CD14-positive monocyte (primary cell): ENCODE measurements around the gene SGMS1. TPM values are rescaled to one million over a fixed set of nuclear protein-coding genes. Genes with fewer than 3 reads are reported as not detected.
A peak's percentile ranks its signal among the peaks of the same experiment; 100 is the strongest.

Experiments used
- DNase-seq, 3 donors: peaks; one replicate each; pipeline ENCODE4 v3.0.0-alpha.2; 2011 to 2022
- H2AFZ ChIP-seq: 2 replicates; pipeline ENCODE4 v1.6.0; 2012; ENCODE audit warnings: mild to moderate bottlenecking, low read depth, low read length, inconsistent platforms; ENCODE audit not compliant: insufficient read depth, poor library complexity, severe bottlenecking
- H3K27ac ChIP-seq, 2 donors: 1 replicate in 1 of 2; 2 replicates in 1 of 2; pipeline ENCODE4 v1.5.1; 2012 to 2013; ENCODE audit warnings: low read length in 2 of 2, control low read depth in 1 of 2, inconsistent platforms in 1 of 2, low read depth in 1 of 2, mild to moderate bottlenecking in 1 of 2
- H3K27me3 ChIP-seq, 2 donors: one replicate each; pipeline versions ENCODE4 v1.6.0 to v1.6.1; 2011 to 2013; ENCODE audit warnings: low read length in 2 of 2; ENCODE audit not compliant: control insufficient read depth in 2 of 2, insufficient read depth in 2 of 2
- H3K36me3 ChIP-seq, 2 donors: replicated peaks in 1 of 2; 1 replicate in 1 of 2; 2 replicates in 1 of 2; pipeline versions ENCODE4 v1.5.1 to v1.6.1; 2012 to 2013; ENCODE audit warnings: low read length in 2 of 2, control low read depth in 1 of 2, inconsistent platforms in 1 of 2, mild to moderate bottlenecking in 1 of 2; ENCODE audit not compliant: insufficient read depth in 2 of 2, control insufficient read depth in 1 of 2
- H3K4me1 ChIP-seq, 2 donors: 1 replicate in 1 of 2; 2 replicates in 1 of 2; pipeline versions ENCODE4 v1.5.1 to v1.6.1; 2012 to 2013; ENCODE audit warnings: low read length in 2 of 2, control low read depth in 1 of 2, inconsistent platforms in 1 of 2, mild to moderate bottlenecking in 1 of 2, moderate library complexity in 1 of 2; ENCODE audit not compliant: insufficient read depth in 2 of 2, control insufficient read depth in 1 of 2
- H3K4me2 ChIP-seq: replicated peaks from 2 replicates; pipeline ENCODE3; 2012; ENCODE audit warnings: low read length, moderate library complexity, mild to moderate bottlenecking; ENCODE audit not compliant: poor library complexity, severe bottlenecking; ENCODE audit errors: extremely low read depth
- H3K4me3 ChIP-seq, 3 experiments: fragments of 200-600 bp in 1 of 3; sonication (generic) in 1 of 3; replicated peaks in 1 of 3; 1 replicate in 2 of 3; 2 replicates in 1 of 3; pipeline ENCODE4 v1.5.1; 2011 to 2013; ENCODE audit warnings: low read length in 3 of 3, mild to moderate bottlenecking in 3 of 3, control low read depth in 2 of 3, low read depth in 2 of 3, inconsistent platforms in 1 of 3, moderate library complexity in 1 of 3
- H3K79me2 ChIP-seq: 2 replicates; pipeline ENCODE4 v1.6.0; 2012; ENCODE audit warnings: mild to moderate bottlenecking, control low read depth, inconsistent platforms, low read length, moderate library complexity; ENCODE audit not compliant: insufficient read depth
- H3K9ac ChIP-seq: 2 replicates; pipeline ENCODE4 v1.6.0; 2017; ENCODE audit warnings: low read length, mild to moderate bottlenecking; ENCODE audit not compliant: insufficient read depth, poor library complexity, severe bottlenecking
- H3K9me3 ChIP-seq, 2 donors: replicated peaks in 1 of 2; 1 replicate in 1 of 2; 2 replicates in 1 of 2; pipeline versions ENCODE4 v1.5.1 to v1.6.1; 2012 to 2013; ENCODE audit warnings: low read length in 2 of 2, control low read depth in 1 of 2; ENCODE audit not compliant: control insufficient read depth in 1 of 2, insufficient read depth in 1 of 2
- H4K20me1 ChIP-seq: 2 replicates; pipeline ENCODE4 v1.6.0; 2012; ENCODE audit warnings: mild to moderate bottlenecking, low read length, control low read depth, moderate library complexity; ENCODE audit not compliant: insufficient read depth
- H3K27ac Mint-ChIP-seq, 7 donors: one replicate each; pipeline ENCODE4 v1.8.0; 2020; ENCODE audit warnings: mild to moderate bottlenecking in 7 of 7, mixed read lengths in 7 of 7, moderate library complexity in 6 of 7, inconsistent platforms in 2 of 7
- H3K27me3 Mint-ChIP-seq, 3 donors: one replicate each; pipeline ENCODE4 v1.8.0; 2021 to 2022; ENCODE audit warnings: low read depth in 3 of 3, mild to moderate bottlenecking in 3 of 3, mixed read lengths in 3 of 3, moderate library complexity in 3 of 3, inconsistent platforms in 1 of 3
- H3K36me3 Mint-ChIP-seq, 2 donors: one replicate each; pipeline ENCODE4 v1.8.0; 2020; ENCODE audit warnings: mixed read lengths in 2 of 2, inconsistent platforms in 1 of 2, mild to moderate bottlenecking in 1 of 2
- H3K4me1 Mint-ChIP-seq: one replicate; pipeline ENCODE4 v1.8.0; 2020; ENCODE audit warnings: mild to moderate bottlenecking, mixed read lengths
- H3K4me3 Mint-ChIP-seq, 2 donors: one replicate each; pipeline ENCODE4 v1.8.0; 2020; ENCODE audit warnings: mild to moderate bottlenecking in 2 of 2, mixed read lengths in 2 of 2, moderate library complexity in 1 of 2
- H3K9me3 Mint-ChIP-seq, 7 donors: one replicate each; pipeline ENCODE4 v1.8.0; 2020 to 2022; ENCODE audit warnings: mixed read lengths in 7 of 7, mild to moderate bottlenecking in 6 of 7, moderate library complexity in 6 of 7, inconsistent platforms in 2 of 7
- WGBS: methylation state at CpG from one replicate; pipeline ENCODE4 v1.1.5; 2013; ENCODE audit warnings: missing lambda C conversion rate; ENCODE audit not compliant: insufficient coverage; 5-methylcytosine and 5-hydroxymethylcytosine counted together
- intact Hi-C, 2 donors: fragments of 100-400 bp; cut with micrococcal nuclease; formaldehyde crosslinking; loops; one replicate each; pipeline versions ENCODE4 v1.15.0 to v1.15.1; 2023
- polyA plus RNA-seq, 3 donors: library from polyadenylated mRNA; depleted of rRNA in 1 of 3; unstranded in 2 of 3; stranded (reverse) in 1 of 3; fragments of 300-500 nt in 2 of 3; fragments of >200 nt in 1 of 3; fragmentation: Illumina TruSeq in 2 of 3; gene quantifications; 1 replicate in 2 of 3; 2 replicates in 1 of 3; pipeline ENCODE4 v1.2.3, GENCODE V29; 2012 to 2021
- TF ChIP-seq, protein P1 (sequence below): fragments of 200-600 bp; IDR thresholded peaks from one replicate; pipeline ENCODE4 v1.8.0; 2022; ENCODE audit warnings: antibody characterized with exemption, mild to moderate bottlenecking

The SGMS1 gene
- polyA plus RNA-seq, 3 donors = 19.5 to 20.6 (median 20.4) TPM

DNA sequence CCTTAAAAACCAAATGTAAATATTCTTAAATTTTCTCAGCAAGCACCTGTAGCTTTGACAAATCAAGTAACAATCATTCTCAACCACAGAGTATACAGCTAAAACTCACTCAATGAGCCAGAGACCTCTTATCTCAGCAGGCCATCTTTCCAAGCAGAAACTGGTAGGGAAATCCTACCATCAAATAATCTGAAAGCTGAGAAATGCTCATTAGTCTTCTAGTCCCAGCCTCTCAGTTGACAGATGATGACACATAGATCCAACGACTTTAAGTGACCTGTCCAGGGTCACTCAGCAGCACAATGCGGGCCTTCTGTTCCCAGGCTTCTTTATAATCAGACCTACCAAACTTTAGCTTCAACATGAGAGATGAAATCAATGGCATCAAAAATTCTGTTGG, 184.6 kb downstream of the SGMS1 start:
- peak overlapping the region in 1 of 7 donors; percentile 68 for H3K27ac Mint-ChIP-seq

DNA sequence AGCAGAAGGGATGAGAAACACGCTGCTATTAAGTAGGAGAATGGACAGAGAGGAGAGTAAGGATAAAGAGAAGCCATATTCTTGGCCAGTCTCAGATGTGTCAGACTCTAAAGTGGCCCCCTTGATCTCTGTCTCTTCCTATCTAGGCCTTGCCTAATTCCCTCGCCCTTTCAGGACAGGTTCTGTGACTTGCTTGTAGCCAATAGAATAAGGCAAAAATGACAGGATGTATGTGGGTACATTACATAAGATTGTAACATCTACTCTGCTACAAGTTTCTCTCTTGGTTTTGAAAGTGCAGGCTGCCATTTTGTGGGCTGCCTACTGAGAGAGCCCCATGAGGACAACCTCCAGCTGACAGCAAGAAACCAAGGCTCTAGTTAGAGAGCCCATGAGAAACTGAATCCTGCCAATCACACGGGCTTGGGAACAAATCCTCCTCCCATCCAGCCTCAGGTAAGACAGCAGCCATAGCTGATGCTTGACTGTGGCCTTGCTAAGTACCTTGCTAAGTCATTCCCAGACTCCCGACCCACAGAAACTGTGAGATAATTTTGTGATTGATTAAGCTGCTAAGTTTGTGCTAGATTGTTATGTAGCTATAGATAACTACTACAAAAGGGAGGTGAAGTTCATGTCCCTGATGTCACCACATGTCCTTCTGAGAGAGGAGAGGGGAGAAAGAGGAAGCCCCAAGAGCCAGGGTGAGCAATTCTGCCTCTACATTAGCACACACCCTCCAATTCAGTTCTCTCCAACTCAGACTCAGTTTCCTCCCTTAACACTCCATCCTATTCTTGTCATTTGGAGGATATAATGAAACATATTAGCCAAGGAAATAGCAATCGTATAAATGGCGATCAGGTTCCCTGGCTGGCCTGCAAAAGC, 185.5 kb downstream of the SGMS1 start:
- H3K27ac Mint-ChIP-seq = peak overlapping the region in 6 of 7 donors; percentile 36 to 79 (median 64)
- no peak overlapping the region for H3K9ac ChIP-seq

More for the DNA sequence above, 184.6 kb downstream of the SGMS1 start:
- no peaks in the 10 kb centered on the region for H3K9me3 ChIP-seq
- H3K9me3 Mint-ChIP-seq = peaks cover 0 to 2% (median 0%) of the 10 kb centered on the region in 7 donors
- H3K9ac ChIP-seq = no peak overlapping the region
- no peaks in the 10 kb centered on the region for H3K36me3 ChIP-seq
- no peak for DNase-seq
- no CpG with 5 or more reads among the region's 2 CpGs for WGBS
- no peak overlapping the region for H3K4me2 ChIP-seq
- TF ChIP-seq, protein P1, sequence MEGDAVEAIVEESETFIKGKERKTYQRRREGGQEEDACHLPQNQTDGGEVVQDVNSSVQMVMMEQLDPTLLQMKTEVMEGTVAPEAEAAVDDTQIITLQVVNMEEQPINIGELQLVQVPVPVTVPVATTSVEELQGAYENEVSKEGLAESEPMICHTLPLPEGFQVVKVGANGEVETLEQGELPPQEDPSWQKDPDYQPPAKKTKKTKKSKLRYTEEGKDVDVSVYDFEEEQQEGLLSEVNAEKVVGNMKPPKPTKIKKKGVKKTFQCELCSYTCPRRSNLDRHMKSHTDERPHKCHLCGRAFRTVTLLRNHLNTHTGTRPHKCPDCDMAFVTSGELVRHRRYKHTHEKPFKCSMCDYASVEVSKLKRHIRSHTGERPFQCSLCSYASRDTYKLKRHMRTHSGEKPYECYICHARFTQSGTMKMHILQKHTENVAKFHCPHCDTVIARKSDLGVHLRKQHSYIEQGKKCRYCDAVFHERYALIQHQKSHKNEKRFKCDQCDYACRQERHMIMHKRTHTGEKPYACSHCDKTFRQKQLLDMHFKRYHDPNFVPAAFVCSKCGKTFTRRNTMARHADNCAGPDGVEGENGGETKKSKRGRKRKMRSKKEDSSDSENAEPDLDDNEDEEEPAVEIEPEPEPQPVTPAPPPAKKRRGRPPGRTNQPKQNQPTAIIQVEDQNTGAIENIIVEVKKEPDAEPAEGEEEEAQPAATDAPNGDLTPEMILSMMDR = no peak
- H3K4me1 ChIP-seq = peaks cover 20 to 31% of the 10 kb centered on the region in 2 donors
- no peak overlapping the region for H2AFZ ChIP-seq
- peaks cover 3 to 7% of the 10 kb centered on the region in 2 donors for H3K36me3 Mint-ChIP-seq
- H4K20me1 ChIP-seq = no peaks in the 10 kb centered on the region
- H3K79me2 ChIP-seq = no peaks in the 10 kb centered on the region
- H3K4me1 Mint-ChIP-seq = peaks cover 33% of the 10 kb centered on the region
- peaks cover 0 to 3% (median 1%) of the 10 kb centered on the region in 3 donors for H3K27me3 Mint-ChIP-seq
- H3K27ac ChIP-seq = no peak overlapping the region
- H3K27me3 ChIP-seq = no peaks in the 10 kb centered on the region
- no peak overlapping the region for H3K4me3 Mint-ChIP-seq
- H3K4me3 ChIP-seq = no peak overlapping the region
- intact Hi-C loops = no loop called here

More for the DNA sequence above, 185.5 kb downstream of the SGMS1 start:
- H3K4me2 ChIP-seq = no peak overlapping the region
- no peaks in the 10 kb centered on the region for H3K36me3 ChIP-seq
- H3K36me3 Mint-ChIP-seq = peaks cover 5 to 8% of the 10 kb centered on the region in 2 donors
- 70% methylated on average over 2 of the region's 6 CpGs for WGBS
- H3K9me3 ChIP-seq = no peaks in the 10 kb centered on the region
- peaks cover 0 to 3% (median 1%) of the 10 kb centered on the region in 3 donors for H3K27me3 Mint-ChIP-seq
- peaks cover 20 to 31% of the 10 kb centered on the region in 2 donors for H3K4me1 ChIP-seq
- no peak overlapping the region for H2AFZ ChIP-seq
- intact Hi-C loops = no loop called here
- H3K4me3 ChIP-seq = no peak overlapping the region
- no peaks in the 10 kb centered on the region for H4K20me1 ChIP-seq
- peaks cover 33% of the 10 kb centered on the region for H3K4me1 Mint-ChIP-seq
- no peaks in the 10 kb centered on the region for H3K79me2 ChIP-seq
- peaks cover 0 to 2% (median 0%) of the 10 kb centered on the region in 7 donors for H3K9me3 Mint-ChIP-seq
- peak in 2 of 3 donors; percentile 43 to 44 for DNase-seq
- H3K27ac ChIP-seq = peak overlapping the region in 1 of 2 donors; percentile 27
- H3K27me3 ChIP-seq = no peaks in the 10 kb centered on the region
- no peak overlapping the region for H3K4me3 Mint-ChIP-seq
- TF ChIP-seq, protein P1 = no peak
